WTC11 (cell line): Measurements from ENCODE around the gene PAM16. TPM values are rescaled to one million over a fixed set of nuclear protein-coding genes. Genes with fewer than 3 reads are reported as not detected.

Experiments used
- ATAC-seq: fragments of 200-7000 bp; cut with Tn5 transposase; 2 replicates; pipeline ENCODE4 v1.10.0; 2021; ENCODE audit warnings: mild to moderate bottlenecking, moderate library complexity
- CTCF ChIA-PET: fragments of 300-600 bp; sonication (Branson Sonifier 250); formaldehyde crosslinking; loops from one replicate; lab custom pipeline; 2021; ENCODE audit warnings: antibody characterized with exemption; lab: Charles Lee
- POLR2A ChIA-PET: fragments of 350-600 bp; sonication (Branson Sonifier 250); formaldehyde crosslinking; loops from one replicate; lab custom pipeline; 2021; ENCODE audit warnings: antibody characterized with exemption; lab: Charles Lee
- DNase-seq: peaks from one replicate; pipeline ENCODE4 v3.0.0; 2021; ENCODE audit warnings: low spot score
- H3K27ac Mint-ChIP-seq: 2 replicates; pipeline ENCODE4 v1.8.0; 2021; ENCODE audit warnings: mixed read lengths
- H3K27me3 Mint-ChIP-seq: 2 replicates; pipeline ENCODE4 v1.8.0; 2021; ENCODE audit warnings: low read depth, mild to moderate bottlenecking, moderate library complexity, mixed read lengths
- H3K36me3 Mint-ChIP-seq: 2 replicates; pipeline ENCODE4 v1.8.0; 2021; ENCODE audit warnings: mixed read lengths
- H3K4me1 Mint-ChIP-seq: 2 replicates; pipeline ENCODE4 v1.8.0; 2022; ENCODE audit warnings: mixed read lengths
- H3K4me3 Mint-ChIP-seq: 2 replicates; pipeline ENCODE4 v1.8.0; 2021; ENCODE audit warnings: mild to moderate bottlenecking, moderate library complexity, mixed read lengths
- H3K9me3 Mint-ChIP-seq: 2 replicates; pipeline ENCODE4 v1.8.0; 2021; ENCODE audit warnings: mixed read lengths
- CREB1 ChIP-seq: sonication (generic); formaldehyde crosslinking; IDR thresholded peaks from 2 replicates; pipeline ENCODE4 v1.8.0; 2023; ENCODE audit warnings: mild to moderate bottlenecking, missing genetic modification reagents
- FOXK1 ChIP-seq: sonication (generic); formaldehyde crosslinking; IDR thresholded peaks from 2 replicates; pipeline ENCODE4 v1.8.0; 2022; ENCODE audit warnings: mild to moderate bottlenecking, moderate library complexity, missing genetic modification reagents
- GRHL2 ChIP-seq: fragments of 250-450 bp; sonication (Bioruptor Pico); IDR thresholded peaks from 2 replicates; pipeline ENCODE4 v1.8.0; 2022; ENCODE audit warnings: mild to moderate bottlenecking, moderate library complexity; ENCODE audit not compliant: insufficient replicate concordance, severe bottlenecking
- JUN ChIP-seq: sonication (generic); formaldehyde crosslinking; IDR thresholded peaks from 2 replicates; pipeline ENCODE4 v1.8.0; 2023; ENCODE audit warnings: mild to moderate bottlenecking, missing genetic modification reagents
- RELA ChIP-seq: sonication (generic); formaldehyde crosslinking; IDR thresholded peaks from 2 replicates; pipeline ENCODE4 v1.8.1; 2022; ENCODE audit warnings: missing genetic modification reagents, mild to moderate bottlenecking, borderline replicate concordance
- RORB ChIP-seq: fragments of 250-450 bp; sonication (Bioruptor Pico); IDR thresholded peaks from 2 replicates; pipeline ENCODE4 v1.9.0; 2021; ENCODE audit warnings: mild to moderate bottlenecking
- ZBTB21 ChIP-seq: sonication (generic); formaldehyde crosslinking; IDR thresholded peaks from 2 replicates; pipeline ENCODE4 v1.8.1; 2023; ENCODE audit warnings: mild to moderate bottlenecking, missing genetic modification reagents, borderline replicate concordance
- total RNA-seq: library from RNA; stranded (reverse); gene quantifications from 3 replicates; pipeline ENCODE4 v1.2.3, GENCODE V29; 2021
- TF ChIP-seq, protein P1 (sequence below): sonication (generic); formaldehyde crosslinking; IDR thresholded peaks from 2 replicates; pipeline ENCODE4 v1.8.0; 2022; ENCODE audit warnings: mild to moderate bottlenecking, missing genetic modification reagents
- TF ChIP-seq, protein P2 (sequence below): sonication (generic); formaldehyde crosslinking; conservative IDR thresholded peaks from 2 replicates; pipeline ENCODE4 v1.8.1; 2023; ENCODE audit warnings: mild to moderate bottlenecking, low read depth, missing genetic modification reagents, moderate library complexity
- TF ChIP-seq, protein P3 (sequence below): sonication (generic); formaldehyde crosslinking; IDR thresholded peaks from 2 replicates; pipeline ENCODE4 v1.8.1; 2022; ENCODE audit warnings: low read depth, mild to moderate bottlenecking, moderate library complexity, missing genetic modification reagents, borderline replicate concordance
- TF ChIP-seq, protein P4 (sequence below): sonication (generic); formaldehyde crosslinking; IDR thresholded peaks from 2 replicates; pipeline ENCODE4 v1.8.1; 2023; ENCODE audit warnings: mild to moderate bottlenecking, missing genetic modification reagents, borderline replicate concordance
- TF ChIP-seq, protein P5 (sequence below): sonication (generic); formaldehyde crosslinking; IDR thresholded peaks from 2 replicates; pipeline ENCODE4 v1.8.0; 2022; ENCODE audit warnings: mild to moderate bottlenecking, missing genetic modification reagents
- TF ChIP-seq, protein P6 (sequence below): sonication (generic); formaldehyde crosslinking; conservative IDR thresholded peaks from 2 replicates; pipeline ENCODE4 v1.8.1; 2022; ENCODE audit warnings: mild to moderate bottlenecking, missing genetic modification reagents
- TF ChIP-seq, protein P7 (sequence below): sonication (generic); formaldehyde crosslinking; IDR thresholded peaks from 2 replicates; pipeline ENCODE4 v1.8.0; 2023; ENCODE audit warnings: missing genetic modification reagents, mild to moderate bottlenecking, borderline replicate concordance

The PAM16 gene
- total RNA-seq, 1 experiment from 2014 or later: 88.9 TPM

DNA sequence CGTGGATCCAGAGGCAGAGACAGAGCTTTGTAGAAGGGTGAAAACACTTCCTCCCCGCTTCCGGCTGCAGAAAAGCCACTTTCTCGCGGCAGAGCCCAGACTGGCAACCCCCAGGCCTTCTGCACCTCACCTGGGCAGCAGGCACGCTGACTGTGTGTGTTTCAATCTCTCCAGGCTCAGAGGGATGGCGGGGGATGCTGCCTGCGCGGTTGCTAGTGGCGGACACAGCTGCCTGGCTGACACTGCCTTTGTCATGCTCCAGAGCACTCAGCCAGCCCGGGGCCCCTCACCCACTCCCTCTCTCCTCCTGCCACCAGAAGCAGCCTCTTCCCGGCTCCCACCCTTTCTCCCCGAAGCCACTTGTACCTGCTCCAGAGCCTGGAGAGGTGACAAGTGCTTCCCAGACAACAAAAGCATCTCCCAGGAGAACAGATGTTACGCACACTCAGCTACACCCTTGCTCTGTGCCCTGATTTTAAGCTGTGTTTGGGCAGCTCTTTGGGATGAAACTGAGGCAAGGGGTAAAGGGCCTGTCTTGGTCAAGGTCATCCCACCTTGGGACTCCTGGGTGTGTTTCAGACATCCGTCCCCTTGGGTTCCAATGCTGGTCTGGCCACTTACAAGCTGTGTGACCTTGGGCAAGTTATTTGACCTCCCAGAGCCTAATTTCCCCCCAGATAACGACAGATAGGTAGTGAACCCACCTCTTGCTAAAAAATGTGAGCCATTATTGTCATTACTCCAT is 44.5 kb downstream of the PAM16 start:
- TF ChIP-seq FOXK1: no peak
- TF ChIP-seq ZBTB21: no peak
- TF ChIP-seq, protein P1, sequence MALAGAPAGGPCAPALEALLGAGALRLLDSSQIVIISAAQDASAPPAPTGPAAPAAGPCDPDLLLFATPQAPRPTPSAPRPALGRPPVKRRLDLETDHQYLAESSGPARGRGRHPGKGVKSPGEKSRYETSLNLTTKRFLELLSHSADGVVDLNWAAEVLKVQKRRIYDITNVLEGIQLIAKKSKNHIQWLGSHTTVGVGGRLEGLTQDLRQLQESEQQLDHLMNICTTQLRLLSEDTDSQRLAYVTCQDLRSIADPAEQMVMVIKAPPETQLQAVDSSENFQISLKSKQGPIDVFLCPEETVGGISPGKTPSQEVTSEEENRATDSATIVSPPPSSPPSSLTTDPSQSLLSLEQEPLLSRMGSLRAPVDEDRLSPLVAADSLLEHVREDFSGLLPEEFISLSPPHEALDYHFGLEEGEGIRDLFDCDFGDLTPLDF (CRISPR knock-in tag): no peak
- TF ChIP-seq, protein P2, sequence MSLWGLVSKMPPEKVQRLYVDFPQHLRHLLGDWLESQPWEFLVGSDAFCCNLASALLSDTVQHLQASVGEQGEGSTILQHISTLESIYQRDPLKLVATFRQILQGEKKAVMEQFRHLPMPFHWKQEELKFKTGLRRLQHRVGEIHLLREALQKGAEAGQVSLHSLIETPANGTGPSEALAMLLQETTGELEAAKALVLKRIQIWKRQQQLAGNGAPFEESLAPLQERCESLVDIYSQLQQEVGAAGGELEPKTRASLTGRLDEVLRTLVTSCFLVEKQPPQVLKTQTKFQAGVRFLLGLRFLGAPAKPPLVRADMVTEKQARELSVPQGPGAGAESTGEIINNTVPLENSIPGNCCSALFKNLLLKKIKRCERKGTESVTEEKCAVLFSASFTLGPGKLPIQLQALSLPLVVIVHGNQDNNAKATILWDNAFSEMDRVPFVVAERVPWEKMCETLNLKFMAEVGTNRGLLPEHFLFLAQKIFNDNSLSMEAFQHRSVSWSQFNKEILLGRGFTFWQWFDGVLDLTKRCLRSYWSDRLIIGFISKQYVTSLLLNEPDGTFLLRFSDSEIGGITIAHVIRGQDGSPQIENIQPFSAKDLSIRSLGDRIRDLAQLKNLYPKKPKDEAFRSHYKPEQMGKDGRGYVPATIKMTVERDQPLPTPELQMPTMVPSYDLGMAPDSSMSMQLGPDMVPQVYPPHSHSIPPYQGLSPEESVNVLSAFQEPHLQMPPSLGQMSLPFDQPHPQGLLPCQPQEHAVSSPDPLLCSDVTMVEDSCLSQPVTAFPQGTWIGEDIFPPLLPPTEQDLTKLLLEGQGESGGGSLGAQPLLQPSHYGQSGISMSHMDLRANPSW (CRISPR knock-in tag): no peak
- TF ChIP-seq JUN (CRISPR knock-in tag): no peak
- TF ChIP-seq, protein P3, sequence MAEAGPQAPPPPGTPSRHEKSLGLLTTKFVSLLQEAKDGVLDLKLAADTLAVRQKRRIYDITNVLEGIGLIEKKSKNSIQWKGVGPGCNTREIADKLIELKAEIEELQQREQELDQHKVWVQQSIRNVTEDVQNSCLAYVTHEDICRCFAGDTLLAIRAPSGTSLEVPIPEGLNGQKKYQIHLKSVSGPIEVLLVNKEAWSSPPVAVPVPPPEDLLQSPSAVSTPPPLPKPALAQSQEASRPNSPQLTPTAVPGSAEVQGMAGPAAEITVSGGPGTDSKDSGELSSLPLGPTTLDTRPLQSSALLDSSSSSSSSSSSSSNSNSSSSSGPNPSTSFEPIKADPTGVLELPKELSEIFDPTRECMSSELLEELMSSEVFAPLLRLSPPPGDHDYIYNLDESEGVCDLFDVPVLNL (CRISPR knock-in tag): no peak
- TF ChIP-seq, protein P4, sequence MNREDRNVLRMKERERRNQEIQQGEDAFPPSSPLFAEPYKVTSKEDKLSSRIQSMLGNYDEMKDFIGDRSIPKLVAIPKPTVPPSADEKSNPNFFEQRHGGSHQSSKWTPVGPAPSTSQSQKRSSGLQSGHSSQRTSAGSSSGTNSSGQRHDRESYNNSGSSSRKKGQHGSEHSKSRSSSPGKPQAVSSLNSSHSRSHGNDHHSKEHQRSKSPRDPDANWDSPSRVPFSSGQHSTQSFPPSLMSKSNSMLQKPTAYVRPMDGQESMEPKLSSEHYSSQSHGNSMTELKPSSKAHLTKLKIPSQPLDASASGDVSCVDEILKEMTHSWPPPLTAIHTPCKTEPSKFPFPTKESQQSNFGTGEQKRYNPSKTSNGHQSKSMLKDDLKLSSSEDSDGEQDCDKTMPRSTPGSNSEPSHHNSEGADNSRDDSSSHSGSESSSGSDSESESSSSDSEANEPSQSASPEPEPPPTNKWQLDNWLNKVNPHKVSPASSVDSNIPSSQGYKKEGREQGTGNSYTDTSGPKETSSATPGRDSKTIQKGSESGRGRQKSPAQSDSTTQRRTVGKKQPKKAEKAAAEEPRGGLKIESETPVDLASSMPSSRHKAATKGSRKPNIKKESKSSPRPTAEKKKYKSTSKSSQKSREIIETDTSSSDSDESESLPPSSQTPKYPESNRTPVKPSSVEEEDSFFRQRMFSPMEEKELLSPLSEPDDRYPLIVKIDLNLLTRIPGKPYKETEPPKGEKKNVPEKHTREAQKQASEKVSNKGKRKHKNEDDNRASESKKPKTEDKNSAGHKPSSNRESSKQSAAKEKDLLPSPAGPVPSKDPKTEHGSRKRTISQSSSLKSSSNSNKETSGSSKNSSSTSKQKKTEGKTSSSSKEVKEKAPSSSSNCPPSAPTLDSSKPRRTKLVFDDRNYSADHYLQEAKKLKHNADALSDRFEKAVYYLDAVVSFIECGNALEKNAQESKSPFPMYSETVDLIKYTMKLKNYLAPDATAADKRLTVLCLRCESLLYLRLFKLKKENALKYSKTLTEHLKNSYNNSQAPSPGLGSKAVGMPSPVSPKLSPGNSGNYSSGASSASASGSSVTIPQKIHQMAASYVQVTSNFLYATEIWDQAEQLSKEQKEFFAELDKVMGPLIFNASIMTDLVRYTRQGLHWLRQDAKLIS (CRISPR knock-in tag): no peak
- TF ChIP-seq RELA (CRISPR knock-in tag): no peak
- TF ChIP-seq, protein P5, sequence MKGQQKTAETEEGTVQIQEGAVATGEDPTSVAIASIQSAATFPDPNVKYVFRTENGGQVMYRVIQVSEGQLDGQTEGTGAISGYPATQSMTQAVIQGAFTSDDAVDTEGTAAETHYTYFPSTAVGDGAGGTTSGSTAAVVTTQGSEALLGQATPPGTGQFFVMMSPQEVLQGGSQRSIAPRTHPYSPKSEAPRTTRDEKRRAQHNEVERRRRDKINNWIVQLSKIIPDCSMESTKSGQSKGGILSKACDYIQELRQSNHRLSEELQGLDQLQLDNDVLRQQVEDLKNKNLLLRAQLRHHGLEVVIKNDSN (CRISPR knock-in tag): no peak
- TF ChIP-seq, all 79 proteins: peak for 0
- ATAC-seq: peak; percentile 2; the same call in 1 of the 2 replicates
- Mint-ChIP-seq H3K9me3 (no peaks in the 10 kb centered on the region), H3K36me3 (peaks cover 7% of the 10 kb centered on the region), H3K4me1 (peaks cover 39% of the 10 kb centered on the region), H3K27me3 (no peaks in the 10 kb centered on the region; the same call in 1 of the 2 replicates), H3K27ac (peak overlapping the region; percentile 92), H3K4me3 (peak overlapping the region; percentile 96)
- POLR2A ChIA-PET: interaction anchor here (0.7 to 2.5 kb wide), 5 partner anchors 10 to 67 kb away, joined by 3 to 11 read pairs (median 7); partner anchors contain the start of gene TFAP4
- CTCF ChIA-PET: interaction anchor here (0.7 to 7.4 kb wide), 8 partner anchors 10 to 97 kb away, joined by 4 to 75 read pairs (median 7); no protein-coding TSS in a partner anchor
- no peak for DNase-seq

DNA sequence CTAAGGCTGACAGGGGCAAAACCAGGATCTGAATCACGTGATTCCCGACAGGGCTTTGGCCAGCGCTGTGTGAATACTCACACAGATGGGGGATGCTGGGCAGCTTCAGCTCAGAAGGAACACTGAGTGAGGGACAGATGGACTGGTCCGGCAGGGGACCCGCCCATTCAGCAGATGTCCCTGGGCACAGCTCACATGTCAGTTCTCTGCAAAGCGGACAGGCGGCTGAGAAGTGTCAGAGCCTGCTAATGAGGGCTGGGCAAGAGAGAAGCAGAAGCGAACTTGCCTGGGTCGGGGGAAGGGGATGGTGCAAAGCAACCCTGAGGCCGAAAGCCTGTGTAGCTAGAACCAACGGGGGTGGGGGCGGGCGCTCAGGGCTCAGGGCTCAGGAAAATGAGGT is 47.1 kb downstream of the PAM16 start:
- ChIA-PET CTCF (interaction anchor here (1.1 to 2.5 kb wide), 9 partner anchors 10 to 99 kb away, joined by 3 to 11 read pairs (median 6); no protein-coding TSS in a partner anchor), POLR2A (interaction anchor here (0.7 to 1.0 kb wide), 3 partner anchors 43 to 104 kb away, joined by 3 to 6 read pairs (median 4); no protein-coding TSS in a partner anchor)
- Mint-ChIP-seq H3K4me1 (peaks cover 33% of the 10 kb centered on the region), H3K9me3 (no peaks in the 10 kb centered on the region), H3K36me3 (peaks cover 14% of the 10 kb centered on the region), H3K27ac (peak overlapping the region; percentile 75), H3K27me3 (no peaks in the 10 kb centered on the region), H3K4me3 (no peak overlapping the region; the same call in 1 of the 2 replicates)
- DNase-seq (no peak), ATAC-seq (no peak)
- TF ChIP-seq RORB (CRISPR knock-in tag): no peak
- TF ChIP-seq ZBTB21: no peak
- no peak for TF ChIP-seq CREB1 (CRISPR knock-in tag)
- TF ChIP-seq, protein P6, sequence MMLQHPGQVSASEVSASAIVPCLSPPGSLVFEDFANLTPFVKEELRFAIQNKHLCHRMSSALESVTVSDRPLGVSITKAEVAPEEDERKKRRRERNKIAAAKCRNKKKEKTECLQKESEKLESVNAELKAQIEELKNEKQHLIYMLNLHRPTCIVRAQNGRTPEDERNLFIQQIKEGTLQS (CRISPR knock-in tag): no peak
- TF ChIP-seq GRHL2 (CRISPR knock-in tag): no peak
- TF ChIP-seq, protein P7, sequence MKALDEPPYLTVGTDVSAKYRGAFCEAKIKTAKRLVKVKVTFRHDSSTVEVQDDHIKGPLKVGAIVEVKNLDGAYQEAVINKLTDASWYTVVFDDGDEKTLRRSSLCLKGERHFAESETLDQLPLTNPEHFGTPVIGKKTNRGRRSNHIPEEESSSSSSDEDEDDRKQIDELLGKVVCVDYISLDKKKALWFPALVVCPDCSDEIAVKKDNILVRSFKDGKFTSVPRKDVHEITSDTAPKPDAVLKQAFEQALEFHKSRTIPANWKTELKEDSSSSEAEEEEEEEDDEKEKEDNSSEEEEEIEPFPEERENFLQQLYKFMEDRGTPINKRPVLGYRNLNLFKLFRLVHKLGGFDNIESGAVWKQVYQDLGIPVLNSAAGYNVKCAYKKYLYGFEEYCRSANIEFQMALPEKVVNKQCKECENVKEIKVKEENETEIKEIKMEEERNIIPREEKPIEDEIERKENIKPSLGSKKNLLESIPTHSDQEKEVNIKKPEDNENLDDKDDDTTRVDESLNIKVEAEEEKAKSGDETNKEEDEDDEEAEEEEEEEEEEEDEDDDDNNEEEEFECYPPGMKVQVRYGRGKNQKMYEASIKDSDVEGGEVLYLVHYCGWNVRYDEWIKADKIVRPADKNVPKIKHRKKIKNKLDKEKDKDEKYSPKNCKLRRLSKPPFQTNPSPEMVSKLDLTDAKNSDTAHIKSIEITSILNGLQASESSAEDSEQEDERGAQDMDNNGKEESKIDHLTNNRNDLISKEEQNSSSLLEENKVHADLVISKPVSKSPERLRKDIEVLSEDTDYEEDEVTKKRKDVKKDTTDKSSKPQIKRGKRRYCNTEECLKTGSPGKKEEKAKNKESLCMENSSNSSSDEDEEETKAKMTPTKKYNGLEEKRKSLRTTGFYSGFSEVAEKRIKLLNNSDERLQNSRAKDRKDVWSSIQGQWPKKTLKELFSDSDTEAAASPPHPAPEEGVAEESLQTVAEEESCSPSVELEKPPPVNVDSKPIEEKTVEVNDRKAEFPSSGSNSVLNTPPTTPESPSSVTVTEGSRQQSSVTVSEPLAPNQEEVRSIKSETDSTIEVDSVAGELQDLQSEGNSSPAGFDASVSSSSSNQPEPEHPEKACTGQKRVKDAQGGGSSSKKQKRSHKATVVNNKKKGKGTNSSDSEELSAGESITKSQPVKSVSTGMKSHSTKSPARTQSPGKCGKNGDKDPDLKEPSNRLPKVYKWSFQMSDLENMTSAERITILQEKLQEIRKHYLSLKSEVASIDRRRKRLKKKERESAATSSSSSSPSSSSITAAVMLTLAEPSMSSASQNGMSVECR (CRISPR knock-in tag): no peak
